HepG2 (cell line): ENCODE data around the gene MIA3. TPM values are rescaled to one million over a fixed set of nuclear protein-coding genes. Genes with fewer than 3 reads are reported as not detected.
A peak's percentile ranks its signal among the peaks of the same experiment; 100 is the strongest.

Experiments used
- ARHGAP35 ChIP-seq: sonication (generic); formaldehyde crosslinking; IDR thresholded peaks from 2 replicates; pipeline ENCODE4 v1.9.0; 2022; ENCODE audit warnings: mild to moderate bottlenecking, inconsistent platforms, moderate library complexity, missing genetic modification reagents, borderline replicate concordance
- CCDC6 ChIP-seq: sonication (generic); formaldehyde crosslinking; IDR thresholded peaks from 2 replicates; pipeline ENCODE4 v1.8.1; 2022; ENCODE audit warnings: mild to moderate bottlenecking, missing genetic modification reagents, moderate library complexity
- HBP1 ChIP-seq: IDR thresholded peaks from 2 replicates; pipeline ENCODE4 v1.6.1; 2016; ENCODE audit warnings: low read depth, control low read depth
- NCOR1 ChIP-seq: fragments of 200-600 bp; sonication (generic); IDR thresholded peaks from 2 replicates; pipeline ENCODE4 v1.7.0; 2017; ENCODE audit warnings: antibody characterized with exemption, low read length, borderline replicate concordance
- SRSF9 ChIP-seq: fragments of 200-400 bp; formaldehyde crosslinking; IDR thresholded peaks from 2 replicates; pipeline ENCODE4 v1.6.1; 2018; ENCODE audit warnings: borderline replicate concordance, mild to moderate bottlenecking, low read depth, low read length; ENCODE audit not compliant: insufficient read depth, poor library complexity, severe bottlenecking
- ZBTB3 ChIP-seq: sonication (generic); formaldehyde crosslinking; IDR thresholded peaks from 2 replicates; pipeline ENCODE4 v1.4.0; 2020; ENCODE audit warnings: low read depth, mild to moderate bottlenecking, moderate library complexity, missing genetic modification reagents, borderline replicate concordance
- ZBTB34 ChIP-seq: sonication (generic); formaldehyde crosslinking; IDR thresholded peaks from 2 replicates; pipeline ENCODE4 v1.8.0; 2022; ENCODE audit warnings: mild to moderate bottlenecking, missing genetic modification reagents
- ZBTB49 ChIP-seq: sonication (generic); formaldehyde crosslinking; IDR thresholded peaks from 2 replicates; pipeline ENCODE4 v1.4.0; 2020; ENCODE audit warnings: missing genetic modification reagents, borderline replicate concordance
- ZNF121 ChIP-seq: sonication (generic); formaldehyde crosslinking; IDR thresholded peaks from 2 replicates; pipeline ENCODE4 v1.5.0; 2020; ENCODE audit warnings: mild to moderate bottlenecking, missing genetic modification reagents
- ZNF24 ChIP-seq: fragments of 450-650 bp; IDR thresholded peaks from 2 replicates; pipeline ENCODE4 v1.6.1; 2017; ENCODE audit warnings: antibody characterized with exemption, mild to moderate bottlenecking
- ZNF329 ChIP-seq: sonication (generic); formaldehyde crosslinking; IDR thresholded peaks from 2 replicates; pipeline ENCODE4 v1.9.0; 2021; ENCODE audit warnings: low read depth, mild to moderate bottlenecking, missing genetic modification reagents
- ZNF569 ChIP-seq: sonication (generic); formaldehyde crosslinking; IDR thresholded peaks from 2 replicates; pipeline ENCODE4 v1.5.0; 2020; ENCODE audit warnings: mild to moderate bottlenecking, missing genetic modification reagents, moderate library complexity, borderline replicate concordance
- ZNF710 ChIP-seq: sonication (generic); formaldehyde crosslinking; IDR thresholded peaks from 2 replicates; pipeline ENCODE4 v1.5.0; 2020; ENCODE audit warnings: mild to moderate bottlenecking, missing genetic modification reagents, borderline replicate concordance
- ZNF747 ChIP-seq: sonication (generic); formaldehyde crosslinking; IDR thresholded peaks from 2 replicates; pipeline ENCODE4 v1.8.1; 2023; ENCODE audit warnings: missing genetic modification reagents, mild to moderate bottlenecking, borderline replicate concordance
- ZSCAN9 ChIP-seq: IDR thresholded peaks from 2 replicates; pipeline ENCODE4 v1.6.1; 2016; ENCODE audit warnings: borderline replicate concordance
- polyA plus RNA-seq, 8 experiments: library from polyadenylated mRNA; depleted of rRNA in 3 of 8; stranded (reverse) in 7 of 8; unstranded in 1 of 8; fragments of >200 nt; fragmentation: Illumina TruSeq in 4 of 8; extraction: Trizol in 4 of 8; gene quantifications; 2 replicates each; pipeline versions ENCODE4 v1.2.1 to v1.2.3, GENCODE V29; 2011 to 2016; ENCODE audit warnings: low read depth in 4 of 8, missing spikeins in 1 of 8, mixed read lengths in 1 of 8; ENCODE audit not compliant: insufficient read depth in 1 of 8
- total RNA-seq, 5 experiments: library from RNA; depleted of rRNA; stranded (reverse); fragments of >200 nt; fragmentation: Illumina TruSeq; extraction: Trizol; gene quantifications; 2 replicates each; pipeline ENCODE4 v1.2.3, GENCODE V29; 2016; ENCODE audit warnings: low read depth in 1 of 5

Gene MIA3
- total and polyA plus RNA-seq, 2 of the 13 experiments (the other 11 are each of a cell fraction or from before 2014, with no cell fraction given), result 45.6 to 48.7 TPM

GRCh38 chr1:222643606-222643937 lies 25.7 kb downstream of the MIA3 start (continued):
- no peak for TF ChIP-seq ZNF747 (CRISPR knock-in tag)
- 0 out of 2 replicates have a peak, but pooled peaks have one; percentile 45 for TF ChIP-seq ZNF121
- TF ChIP-seq ZBTB49 (CRISPR knock-in tag), result no peak
- TF ChIP-seq ZNF569 (CRISPR knock-in tag), result no peak
- no peak for TF ChIP-seq SRSF9
- TF ChIP-seq ZNF24, result no peak
- peak; percentile 24; the same call in 1 of the 2 replicates for TF ChIP-seq HBP1 (CRISPR knock-in tag)
- TF ChIP-seq NCOR1, result peak; percentile 9; the same call in 1 of the 2 replicates
- TF ChIP-seq ZSCAN9, result no peak
- 0 out of 2 replicates have a peak, but pooled peaks have one; percentile 23 for TF ChIP-seq CCDC6 (CRISPR knock-in tag)
- TF ChIP-seq ZNF710 (CRISPR knock-in tag), result 0 out of 2 replicates have a peak, but pooled peaks have one; percentile 8
- no peak for TF ChIP-seq ZNF329 (CRISPR knock-in tag)
- TF ChIP-seq ARHGAP35 (CRISPR knock-in tag), result 0 out of 2 replicates have a peak, but pooled peaks have one; percentile 45
- TF ChIP-seq ZBTB3, result no peak
- TF ChIP-seq ZBTB34 (CRISPR knock-in tag), result no peak
